Measurements from ENCODE around the gene CCDC127. TPM values are rescaled to one million over a fixed set of nuclear protein-coding genes. Genes with fewer than 3 reads are reported as not detected.

Gene CCDC127
- total and polyA plus RNA-seq, 2 donors (not counting 3 experiments of a cell fraction or from before 2014, with no cell fraction given) = 3.4 to 6.3 TPM

GRCh38 chr5:204966-205670 is 12.8 kb downstream of the CCDC127 start:
- FAIRE-seq = no peak
- H3K27me3 ChIP-seq (ENCODE audit: control insufficient read depth in 2 of 2, insufficient read depth in 2 of 2, low read length in 2 of 2) = no peaks in the 10 kb centered on the region
- TSS peak; percentile 39 for BruUV-seq (replicated peaks)
- peaks cover 5 to 19% of the 10 kb centered on the region in 2 experiments for H3K36me3 ChIP-seq (ENCODE audit: control insufficient read depth in 2 of 2, extremely low read depth in 1 of 2, insufficient read depth in 2 of 2, low read length in 2 of 2)
- DNase-seq (ENCODE audit: low read depth, low spot score) = no peak
- H3K27ac ChIP-seq (ENCODE audit: insufficient read depth, low read depth, low read length) = no peak overlapping the region
- intact Hi-C loops (cut with micrococcal nuclease) = no loop called here
- H3K4me1 ChIP-seq (ENCODE audit: control insufficient read depth, extremely low read depth, insufficient read depth, low read length) = no peaks in the 10 kb centered on the region
- CTCF ChIA-PET = no interaction called here
- peaks cover 17% of the 10 kb centered on the region for H3K79me2 ChIP-seq (ENCODE audit: control insufficient read depth, insufficient read depth, low read length)
- TF ChIP-seq POLR2AphosphoS5 (IDR thresholded peaks at IDR 0.05; ENCODE audit: insufficient read depth, low read depth, low read length) (no peak), EZH2 (IDR thresholded peaks at IDR 0.05; ENCODE audit: borderline replicate concordance, low read depth, low read length, severe bottlenecking) (no peak), MAX (IDR thresholded peaks at IDR 0.05; ENCODE audit: insufficient read depth, insufficient read length) (no peak), POLR2A (IDR thresholded peaks at IDR 0.05; ENCODE audit: low read depth, low read length) (no peak), MYC (IDR thresholded peaks at IDR 0.05; ENCODE audit: low read depth, low read length) (no peak), FOS (IDR thresholded peaks at IDR 0.05; ENCODE audit: borderline replicate concordance, insufficient read depth, low read length) (no peak), GATA2 (IDR thresholded peaks at IDR 0.05; ENCODE audit: insufficient read depth, insufficient read length, low read depth, low read length) (no peak), CTCF (IDR thresholded peaks at IDR 0.05; ENCODE audit: extremely low read depth in 1 of 2, insufficient read depth in 1 of 2, low read depth in 1 of 2, low read length in 2 of 2) (no peak), JUN (IDR thresholded peaks at IDR 0.05; ENCODE audit: borderline replicate concordance, insufficient read depth, insufficient read length, low read depth) (no peak)
- no peak overlapping the region for H3K4me3 ChIP-seq (replicated peaks in 1 of 3; ENCODE audit: insufficient read depth in 1 of 3, low read depth in 1 of 3, low read length in 3 of 3)
- H4K20me1 ChIP-seq (replicated peaks; ENCODE audit: control insufficient read depth, extremely low read depth, insufficient read depth, low read length) = no peaks in the 10 kb centered on the region
- no peak overlapping the region for H3K9ac ChIP-seq (replicated peaks; ENCODE audit: extremely low read depth, insufficient read depth, low read length)
- no peak overlapping the region for H3K4me2 ChIP-seq (ENCODE audit: insufficient read depth, low read length)
- H3K9me1 ChIP-seq (replicated peaks; ENCODE audit: control insufficient read depth, extremely low read depth, insufficient read depth, low read length) = no peaks in the 10 kb centered on the region
- no peaks in the 10 kb centered on the region for H3K9me3 ChIP-seq (replicated peaks; ENCODE audit: control insufficient read depth, insufficient read depth, low read length)
- POLR2A ChIA-PET = no interaction called here
- H2AFZ ChIP-seq (ENCODE audit: low read depth, low read length) = no peak overlapping the region
- dilution Hi-C loops (cut with MboI; ENCODE audit: extremely low pct_ligation_motif_present, low sequenced_read_pairs) = no loop called here

Measured in endothelial cell of umbilical vein (primary cell).